ENCODE measurements around the gene DDAH1.

DDAH1 gene

DNA sequence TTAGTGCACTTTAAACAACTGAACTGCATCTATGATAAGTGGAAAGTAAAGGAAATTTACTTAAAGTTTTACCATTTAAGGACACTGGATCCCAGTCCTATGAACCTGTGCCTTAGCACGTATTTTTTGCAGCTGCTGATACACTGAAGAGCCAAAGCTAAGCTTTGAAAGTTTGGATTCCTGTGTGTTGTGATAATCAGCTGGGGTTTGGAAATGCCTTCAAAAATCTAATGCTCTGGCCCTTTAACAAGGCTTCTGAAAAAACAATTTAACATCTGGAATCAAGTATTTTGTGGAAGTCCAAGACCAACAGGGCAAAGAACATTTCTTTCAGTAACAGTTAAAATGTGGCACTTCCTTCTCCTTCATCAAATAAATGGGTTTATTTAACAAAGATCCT lies 51.8 kb downstream of the DDAH1 start:
- H3K4me2 ChIP-seq (ENCODE audit: low read depth, low read length, poor library complexity, severe bottlenecking), result no peak overlapping the region
- no peak for TF ChIP-seq EZH2phosphoT487 (conservative IDR thresholded peaks at IDR 0.05; ENCODE audit: low read length)
- TF ChIP-seq, protein P1, sequence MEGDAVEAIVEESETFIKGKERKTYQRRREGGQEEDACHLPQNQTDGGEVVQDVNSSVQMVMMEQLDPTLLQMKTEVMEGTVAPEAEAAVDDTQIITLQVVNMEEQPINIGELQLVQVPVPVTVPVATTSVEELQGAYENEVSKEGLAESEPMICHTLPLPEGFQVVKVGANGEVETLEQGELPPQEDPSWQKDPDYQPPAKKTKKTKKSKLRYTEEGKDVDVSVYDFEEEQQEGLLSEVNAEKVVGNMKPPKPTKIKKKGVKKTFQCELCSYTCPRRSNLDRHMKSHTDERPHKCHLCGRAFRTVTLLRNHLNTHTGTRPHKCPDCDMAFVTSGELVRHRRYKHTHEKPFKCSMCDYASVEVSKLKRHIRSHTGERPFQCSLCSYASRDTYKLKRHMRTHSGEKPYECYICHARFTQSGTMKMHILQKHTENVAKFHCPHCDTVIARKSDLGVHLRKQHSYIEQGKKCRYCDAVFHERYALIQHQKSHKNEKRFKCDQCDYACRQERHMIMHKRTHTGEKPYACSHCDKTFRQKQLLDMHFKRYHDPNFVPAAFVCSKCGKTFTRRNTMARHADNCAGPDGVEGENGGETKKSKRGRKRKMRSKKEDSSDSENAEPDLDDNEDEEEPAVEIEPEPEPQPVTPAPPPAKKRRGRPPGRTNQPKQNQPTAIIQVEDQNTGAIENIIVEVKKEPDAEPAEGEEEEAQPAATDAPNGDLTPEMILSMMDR (IDR thresholded peaks at IDR 0.05; ENCODE audit: insufficient read depth, low read length, poor library complexity, severe bottlenecking), result no peak
- H3K9me3 ChIP-seq (ENCODE audit: insufficient read depth, low read length), result no peaks in the 10 kb centered on the region
- no peaks in the 10 kb centered on the region for H3F3A ChIP-seq (ENCODE audit: insufficient read depth)
- H4K20me1 ChIP-seq (ENCODE audit: low read depth, low read length), result no peaks in the 10 kb centered on the region
- no peak overlapping the region for H2AFZ ChIP-seq (ENCODE audit: low read depth, low read length, severe bottlenecking)
- H3K27me3 ChIP-seq (ENCODE audit: low read length), result no peaks in the 10 kb centered on the region
- H3K79me2 ChIP-seq (ENCODE audit: insufficient read depth, low read length), result no peaks in the 10 kb centered on the region
- no peaks in the 10 kb centered on the region for H3K9me2 ChIP-seq (replicated peaks; ENCODE audit: insufficient read depth, low read length)
- H3K27ac ChIP-seq (ENCODE audit: low read depth, low read length), result no peak overlapping the region
- H3K4me3 ChIP-seq (ENCODE audit: insufficient read depth, low read length, poor library complexity, severe bottlenecking), result no peak overlapping the region
- H3K9ac ChIP-seq (ENCODE audit: low read length), result no peak overlapping the region
- H3K36me3 ChIP-seq (ENCODE audit: low read length), result no peaks in the 10 kb centered on the region

GRCh38 chr1:85411567-85412305 lies 53.2 kb downstream of the DDAH1 start:
- no peaks in the 10 kb centered on the region for H3K9me3 ChIP-seq (ENCODE audit: insufficient read depth, low read length)
- no peaks in the 10 kb centered on the region for H3K9me2 ChIP-seq (replicated peaks; ENCODE audit: insufficient read depth, low read length)
- H3K27me3 ChIP-seq (ENCODE audit: low read length), result no peaks in the 10 kb centered on the region
- H3K79me2 ChIP-seq (ENCODE audit: insufficient read depth, low read length), result no peaks in the 10 kb centered on the region
- H3K4me2 ChIP-seq (ENCODE audit: low read depth, low read length, poor library complexity, severe bottlenecking), result no peak overlapping the region
- no peaks in the 10 kb centered on the region for H4K20me1 ChIP-seq (ENCODE audit: low read depth, low read length)
- H3K4me3 ChIP-seq (ENCODE audit: insufficient read depth, low read length, poor library complexity, severe bottlenecking), result no peak overlapping the region
- no peaks in the 10 kb centered on the region for H3K36me3 ChIP-seq (ENCODE audit: low read length)
- TF ChIP-seq, protein P1 (IDR thresholded peaks at IDR 0.05; ENCODE audit: insufficient read depth, low read length, poor library complexity, severe bottlenecking), result no peak
- TF ChIP-seq EZH2phosphoT487 (conservative IDR thresholded peaks at IDR 0.05; ENCODE audit: low read length), result no peak
- H2AFZ ChIP-seq (ENCODE audit: low read depth, low read length, severe bottlenecking), result no peak overlapping the region
- no peak overlapping the region for H3K9ac ChIP-seq (ENCODE audit: low read length)
- H3K27ac ChIP-seq (ENCODE audit: low read depth, low read length), result no peak overlapping the region
- no peaks in the 10 kb centered on the region for H3F3A ChIP-seq (ENCODE audit: insufficient read depth)

- Histone ChIP-seq H3F3A (ENCODE audit: insufficient read depth) (no peaks in the 10 kb centered on the region), H3K27me3 (ENCODE audit: low read length) (no peaks in the 10 kb centered on the region), H4K20me1 (ENCODE audit: low read depth, low read length) (no peaks in the 10 kb centered on the region), H3K27ac (ENCODE audit: low read depth, low read length) (no peak overlapping the region), H3K9ac (ENCODE audit: low read length) (no peak overlapping the region), H3K36me3 (ENCODE audit: low read length) (no peaks in the 10 kb centered on the region), H3K4me3 (ENCODE audit: insufficient read depth, low read length, poor library complexity, severe bottlenecking) (no peak overlapping the region), H3K4me2 (ENCODE audit: low read depth, low read length, poor library complexity, severe bottlenecking) (no peak overlapping the region), H2AFZ (ENCODE audit: low read depth, low read length, severe bottlenecking) (no peak overlapping the region), H3K9me3 (ENCODE audit: insufficient read depth, low read length) (no peaks in the 10 kb centered on the region), H3K9me2 (replicated peaks; ENCODE audit: insufficient read depth, low read length) (no peaks in the 10 kb centered on the region), H3K79me2 (ENCODE audit: insufficient read depth, low read length) (no peaks in the 10 kb centered on the region)
- TF ChIP-seq, protein P1 (IDR thresholded peaks at IDR 0.05; ENCODE audit: insufficient read depth, low read length, poor library complexity, severe bottlenecking), result no peak
- no peak for TF ChIP-seq EZH2phosphoT487 (conservative IDR thresholded peaks at IDR 0.05; ENCODE audit: low read length)
These were observed 55.4 kb downstream of the DDAH1 start for GRCh38 chr1:85409516-85409915.

Data from SU-DHL-6 (cell line).